ENCODE data around the gene LCN10. TPM values are rescaled to one million over a fixed set of nuclear protein-coding genes. Genes with fewer than 3 reads are reported as not detected.

LCN10 gene
- total and polyA plus RNA-seq, 10 of the 15 experiments (the other 5 are each of a cell fraction or from before 2014, with no cell fraction given), result 0.06 to 1.3 (median 0.21) TPM; not detected in 1

- TF ChIP-seq CREB1 (IDR thresholded peaks at IDR 0.05; ENCODE audit: low read depth) (no peak), STAT1 (conservative IDR thresholded peaks at IDR 0.05) (no peak)
These were observed 17.7 kb upstream of the LCN10 start (continued) for GRCh38 chr9:136760424-136760823.

GRCh38 chr9:136759436-136760325 lies 16.9 kb upstream of the LCN10 start:
- no peaks in the 10 kb centered on the region for H3K36me3 ChIP-seq (ENCODE audit: control insufficient read depth in 2 of 2, insufficient read depth in 2 of 2, low read length in 1 of 2)
- CTCF ChIA-PET, result interaction anchor here (0.6 to 2.8 kb wide), 6 partner anchors 18 to 377 kb away, joined by 3 to 16 read pairs (median 3); no protein-coding TSS in a partner anchor
- no peak overlapping the region for H2AFZ ChIP-seq (ENCODE audit: control insufficient read depth, low read depth, low read length)
- no peak overlapping the region for H3K27ac ChIP-seq (ENCODE audit: control insufficient read depth, insufficient read depth)
- SMC1A ChIA-PET (ENCODE audit: uncharacterized antibody, unreplicated experiment), result no interaction called here
- no peaks in the 10 kb centered on the region for H4K20me1 ChIP-seq (ENCODE audit: control insufficient read depth, insufficient read depth)
- no TSS peak for BruUV-seq (replicated peaks)
- no peaks in the 10 kb centered on the region for H3K27me3 ChIP-seq (replicated peaks in 1 of 2; ENCODE audit: control insufficient read depth in 2 of 2, insufficient read depth in 2 of 2, low read length in 1 of 2)
- no peaks in the 10 kb centered on the region for H3K4me1 ChIP-seq (ENCODE audit: control insufficient read depth, insufficient read depth, low read length)
- TF ChIP-seq SP1 (IDR thresholded peaks at IDR 0.05; ENCODE audit: low read depth, low read length) (no peak), SKIL (IDR thresholded peaks at IDR 0.05; ENCODE audit: low read depth, poor library complexity, severe bottlenecking) (no peak), RELB (IDR thresholded peaks at IDR 0.05; ENCODE audit: low read depth) (no peak), NFYA (IDR thresholded peaks at IDR 0.05; ENCODE audit: borderline replicate concordance, low read depth, low read length) (no peak), CEBPB (IDR thresholded peaks at IDR 0.05; ENCODE audit: borderline replicate concordance in 1 of 2, low read depth in 2 of 2, low read length in 2 of 2) (no peak), SREBF2 (IDR thresholded peaks at IDR 0.05; ENCODE audit: low read length) (no peak), BCL11A (IDR thresholded peaks at IDR 0.05; ENCODE audit: low read depth, low read length) (no peak), ZBED1 (IDR thresholded peaks at IDR 0.05; ENCODE audit: borderline replicate concordance) (no peak), DPF2 (IDR thresholded peaks at IDR 0.05) (no peak), EP300 (IDR thresholded peaks at IDR 0.05; ENCODE audit: borderline replicate concordance in 1 of 2, control insufficient read depth in 1 of 2, low read depth in 2 of 2, low read length in 2 of 2) (no peak)
- TF ChIP-seq, protein P1, sequence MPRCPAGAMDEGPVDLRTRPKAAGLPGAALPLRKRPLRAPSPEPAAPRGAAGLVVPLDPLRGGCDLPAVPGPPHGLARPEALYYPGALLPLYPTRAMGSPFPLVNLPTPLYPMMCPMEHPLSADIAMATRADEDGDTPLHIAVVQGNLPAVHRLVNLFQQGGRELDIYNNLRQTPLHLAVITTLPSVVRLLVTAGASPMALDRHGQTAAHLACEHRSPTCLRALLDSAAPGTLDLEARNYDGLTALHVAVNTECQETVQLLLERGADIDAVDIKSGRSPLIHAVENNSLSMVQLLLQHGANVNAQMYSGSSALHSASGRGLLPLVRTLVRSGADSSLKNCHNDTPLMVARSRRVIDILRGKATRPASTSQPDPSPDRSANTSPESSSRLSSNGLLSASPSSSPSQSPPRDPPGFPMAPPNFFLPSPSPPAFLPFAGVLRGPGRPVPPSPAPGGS (IDR thresholded peaks at IDR 0.05; ENCODE audit: borderline replicate concordance, insufficient read depth, low read depth, low read length, poor library complexity, severe bottlenecking), result no peak
- H3K4me3 ChIP-seq, result no peak overlapping the region
- no peaks in the 10 kb centered on the region for H3K79me2 ChIP-seq (ENCODE audit: control insufficient read depth, insufficient read depth, low read length)
- DNase-seq (ENCODE audit: low read depth, low spot score), result no peak
- POLR2A ChIA-PET, result no interaction called here
- ATAC-seq, result no peak
- no peak overlapping the region for H3K4me2 ChIP-seq (ENCODE audit: control insufficient read depth, insufficient read depth)
- intact Hi-C loops (cut with micrococcal nuclease; ENCODE audit: unreplicated experiment), result no loop called here
- no peak overlapping the region for H3K9ac ChIP-seq (ENCODE audit: control insufficient read depth, insufficient read depth, low read length)
- RAD21 ChIA-PET (ENCODE audit: unreplicated experiment), result no interaction called here
- FAIRE-seq, result no peak
- peaks cover 11% of the 10 kb centered on the region; the same call in 2 of the 3 replicates for H3K9me3 ChIP-seq (replicated peaks; ENCODE audit: control insufficient read depth, insufficient read depth, low read length)
- in situ Hi-C loops (cut with MboI), result no loop called here
- WGBS (ENCODE audit: insufficient coverage, insufficient replicate concordance, low lambda C conversion rate, missing lambda C conversion rate), result 36% methylated on average over 24 of the region's 27 CpGs

Measured in GM12878 (cell line).